C4-2B (cell line): ENCODE results near the gene H6PD.
A peak's percentile ranks its signal among the peaks of the same experiment; 100 is the strongest.

ENCODE experiments used
- ZFX ChIP-seq: fragments of 450-650 bp; IDR thresholded peaks from 2 replicates; pipeline ENCODE4 v1.6.1; 2017
- TF ChIP-seq, protein P1 (sequence below): fragments of 450-650 bp; conservative IDR thresholded peaks from 2 replicates; pipeline ENCODE4 v1.5.1; 2017; ENCODE audit warnings: mild to moderate bottlenecking

DNA sequence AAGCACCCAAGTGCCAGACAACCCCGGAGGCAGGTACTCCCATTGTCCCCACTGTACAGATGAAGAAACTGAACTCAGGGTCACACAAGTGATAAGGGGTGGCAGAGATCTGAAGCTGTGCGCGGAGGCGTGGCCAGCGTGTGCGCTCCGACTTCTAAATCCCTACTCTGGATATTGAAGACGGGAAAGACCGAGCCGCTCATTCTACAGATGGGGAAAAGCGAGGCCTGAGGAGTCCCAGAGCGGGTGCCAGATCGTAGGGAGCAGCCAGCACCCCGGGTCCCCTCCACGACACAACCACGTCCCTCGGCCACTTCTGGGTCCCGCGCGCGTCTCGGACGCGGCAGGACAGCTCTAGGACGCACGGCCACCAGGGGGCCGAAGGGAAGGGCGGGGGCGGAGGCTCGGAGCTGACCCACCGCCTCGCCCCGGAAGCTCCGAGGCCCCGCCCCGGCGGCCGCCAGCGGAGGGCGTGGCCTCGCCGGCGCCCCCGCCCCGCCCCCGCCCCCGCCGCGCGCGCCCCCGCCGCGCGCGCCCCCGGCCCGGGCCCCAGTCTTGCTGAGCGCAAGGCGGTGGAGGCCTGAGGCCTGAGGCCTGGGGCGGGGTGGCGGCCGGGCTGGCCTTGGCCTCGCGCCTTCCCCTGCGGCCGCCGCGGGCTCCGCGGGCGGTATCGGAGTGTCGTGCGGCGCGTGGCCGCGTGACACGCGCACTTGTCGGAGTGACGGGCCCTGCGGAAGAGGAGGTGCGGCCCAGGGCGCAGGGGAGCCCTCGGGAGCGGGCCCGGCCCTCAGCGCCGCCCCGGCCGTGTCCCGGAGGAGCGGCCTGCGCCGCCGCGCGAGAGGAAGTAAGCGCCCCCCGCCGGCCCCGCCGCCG lies at the start of gene H6PD:
- TF ChIP-seq, protein P1, sequence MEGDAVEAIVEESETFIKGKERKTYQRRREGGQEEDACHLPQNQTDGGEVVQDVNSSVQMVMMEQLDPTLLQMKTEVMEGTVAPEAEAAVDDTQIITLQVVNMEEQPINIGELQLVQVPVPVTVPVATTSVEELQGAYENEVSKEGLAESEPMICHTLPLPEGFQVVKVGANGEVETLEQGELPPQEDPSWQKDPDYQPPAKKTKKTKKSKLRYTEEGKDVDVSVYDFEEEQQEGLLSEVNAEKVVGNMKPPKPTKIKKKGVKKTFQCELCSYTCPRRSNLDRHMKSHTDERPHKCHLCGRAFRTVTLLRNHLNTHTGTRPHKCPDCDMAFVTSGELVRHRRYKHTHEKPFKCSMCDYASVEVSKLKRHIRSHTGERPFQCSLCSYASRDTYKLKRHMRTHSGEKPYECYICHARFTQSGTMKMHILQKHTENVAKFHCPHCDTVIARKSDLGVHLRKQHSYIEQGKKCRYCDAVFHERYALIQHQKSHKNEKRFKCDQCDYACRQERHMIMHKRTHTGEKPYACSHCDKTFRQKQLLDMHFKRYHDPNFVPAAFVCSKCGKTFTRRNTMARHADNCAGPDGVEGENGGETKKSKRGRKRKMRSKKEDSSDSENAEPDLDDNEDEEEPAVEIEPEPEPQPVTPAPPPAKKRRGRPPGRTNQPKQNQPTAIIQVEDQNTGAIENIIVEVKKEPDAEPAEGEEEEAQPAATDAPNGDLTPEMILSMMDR: peak; percentile 73
- TF ChIP-seq ZFX: peak; percentile 99
